HepG2 (cell line): ENCODE measurements around the gene NENF. TPM values are rescaled to one million over a fixed set of nuclear protein-coding genes. Genes with fewer than 3 reads are reported as not detected.

Experiments used
- ATAD3A ChIP-seq: sonication (generic); formaldehyde crosslinking; IDR thresholded peaks from 2 replicates; pipeline ENCODE4 v1.4.0; 2020; ENCODE audit warnings: missing genetic modification reagents
- ATF7-NPFF ChIP-seq: sonication (generic); formaldehyde crosslinking; IDR thresholded peaks from 2 replicates; pipeline ENCODE4 v1.8.1; 2023; ENCODE audit warnings: mild to moderate bottlenecking, low read depth, missing genetic modification reagents, moderate library complexity
- BCLAF1 ChIP-seq: fragments of 450-650 bp; IDR thresholded peaks from 2 replicates; pipeline ENCODE4 v1.6.1; 2017; ENCODE audit warnings: mild to moderate bottlenecking
- CAMTA2 ChIP-seq: sonication (generic); formaldehyde crosslinking; IDR thresholded peaks from 2 replicates; pipeline ENCODE4 v1.4.0; 2020; ENCODE audit warnings: mild to moderate bottlenecking, missing genetic modification reagents, borderline replicate concordance
- CENPT ChIP-seq: sonication (generic); formaldehyde crosslinking; IDR thresholded peaks from 2 replicates; pipeline ENCODE4 v1.8.0; 2022; ENCODE audit warnings: low read depth, mild to moderate bottlenecking, moderate library complexity, missing genetic modification reagents
- CREB3 ChIP-seq: sonication (generic); formaldehyde crosslinking; IDR thresholded peaks from 2 replicates; pipeline ENCODE4 v1.5.0; 2020; ENCODE audit warnings: missing genetic modification reagents
- FOSL1 ChIP-seq: sonication (generic); formaldehyde crosslinking; IDR thresholded peaks from 2 replicates; pipeline ENCODE4 v1.9.0; 2021; ENCODE audit warnings: missing genetic modification reagents, borderline replicate concordance
- FOXK1 ChIP-seq: sonication (generic); formaldehyde crosslinking; IDR thresholded peaks from 2 replicates; pipeline ENCODE4 v1.4.0; 2020; ENCODE audit warnings: low read depth, missing genetic modification reagents, borderline replicate concordance
- HINFP ChIP-seq: sonication (generic); formaldehyde crosslinking; IDR thresholded peaks from 2 replicates; pipeline ENCODE4 v1.4.0; 2020; ENCODE audit warnings: low read depth, mild to moderate bottlenecking, missing genetic modification reagents
- HNRNPLL ChIP-seq: fragments of 200-400 bp; formaldehyde crosslinking; IDR thresholded peaks from 2 replicates; pipeline ENCODE4 v1.6.1; 2017; ENCODE audit warnings: mild to moderate bottlenecking, low read depth, low read length; ENCODE audit not compliant: poor library complexity, severe bottlenecking
- JUNB ChIP-seq: sonication (generic); formaldehyde crosslinking; IDR thresholded peaks from 2 replicates; pipeline ENCODE4 v1.8.0; 2022; ENCODE audit warnings: missing genetic modification reagents, mild to moderate bottlenecking, borderline replicate concordance
- MEIS2 ChIP-seq: sonication (generic); formaldehyde crosslinking; IDR thresholded peaks from 2 replicates; pipeline ENCODE4 v1.9.0; 2021; ENCODE audit warnings: mild to moderate bottlenecking, missing genetic modification reagents
- MTA3 ChIP-seq: sonication (generic); formaldehyde crosslinking; IDR thresholded peaks from 2 replicates; pipeline ENCODE4 v1.4.0; 2020; ENCODE audit warnings: missing genetic modification reagents
- NBN ChIP-seq: fragments of 450-650 bp; conservative IDR thresholded peaks from 2 replicates; pipeline ENCODE4 v1.6.1; 2017
- NFIC ChIP-seq: IDR thresholded peaks from 2 replicates; pipeline ENCODE4 v1.6.1; 2012; ENCODE audit warnings: mild to moderate bottlenecking, low read length, inconsistent platforms
- NFYB ChIP-seq: sonication (generic); formaldehyde crosslinking; IDR thresholded peaks from 2 replicates; pipeline ENCODE4 v1.4.0; 2020; ENCODE audit warnings: missing genetic modification reagents
- NR0B2 ChIP-seq: sonication (generic); formaldehyde crosslinking; IDR thresholded peaks from 2 replicates; pipeline ENCODE4 v1.4.0; 2020; ENCODE audit warnings: mild to moderate bottlenecking, missing genetic modification reagents
- SYNCRIP ChIP-seq: fragments of 200-400 bp; formaldehyde crosslinking; IDR thresholded peaks from 2 replicates; pipeline ENCODE4 v1.6.1; 2018; ENCODE audit warnings: mild to moderate bottlenecking, low read depth, low read length; ENCODE audit not compliant: insufficient read depth
- ZBTB42 ChIP-seq: sonication (generic); formaldehyde crosslinking; IDR thresholded peaks from 2 replicates; pipeline ENCODE4 v1.5.0; 2020; ENCODE audit warnings: mild to moderate bottlenecking, missing genetic modification reagents
- ZNF547 ChIP-seq: sonication (generic); formaldehyde crosslinking; IDR thresholded peaks from 2 replicates; pipeline ENCODE4 v1.5.1; 2020; ENCODE audit warnings: mild to moderate bottlenecking, missing genetic modification reagents
- ZNF772 ChIP-seq: sonication (generic); formaldehyde crosslinking; IDR thresholded peaks from 2 replicates; pipeline ENCODE4 v1.5.0; 2020; ENCODE audit warnings: mild to moderate bottlenecking, missing genetic modification reagents
- polyA plus RNA-seq, 8 experiments: library from polyadenylated mRNA; depleted of rRNA in 3 of 8; stranded (reverse) in 7 of 8; unstranded in 1 of 8; fragments of >200 nt; fragmentation: Illumina TruSeq in 4 of 8; extraction: Trizol in 4 of 8; gene quantifications; 2 replicates each; pipeline versions ENCODE4 v1.2.1 to v1.2.3, GENCODE V29; 2011 to 2016; ENCODE audit warnings: low read depth in 4 of 8, missing spikeins in 1 of 8, mixed read lengths in 1 of 8; ENCODE audit not compliant: insufficient read depth in 1 of 8
- total RNA-seq, 5 experiments: library from RNA; depleted of rRNA; stranded (reverse); fragments of >200 nt; fragmentation: Illumina TruSeq; extraction: Trizol; gene quantifications; 2 replicates each; pipeline ENCODE4 v1.2.3, GENCODE V29; 2016; ENCODE audit warnings: low read depth in 1 of 5

The NENF gene
- total and polyA plus RNA-seq, 2 of the 13 experiments (the other 11 are each of a cell fraction or from before 2014, with no cell fraction given): 31.7 to 40.4 TPM

GRCh38 chr1:212414328-212415106 lies 18.2 kb upstream of the NENF start, which contains the start of gene PACC1 (continued):
- TF ChIP-seq CENPT (CRISPR knock-in tag) (no peak), HINFP (CRISPR knock-in tag) (0 out of 2 replicates have a peak, but pooled peaks have one; percentile 39), ZBTB42 (CRISPR knock-in tag) (no peak), CREB3 (CRISPR knock-in tag) (no peak), NR0B2 (CRISPR knock-in tag) (peak; percentile 7; the same call in 1 of the 2 replicates), NBN (no peak), SYNCRIP (no peak), ATF7-NPFF (CRISPR knock-in tag) (peak; percentile 41; the same call in 1 of the 2 replicates), ZNF772 (CRISPR knock-in tag) (no peak; the same call in 1 of the 2 replicates), NFIC (no peak), ATAD3A (no peak), FOSL1 (no peak), MTA3 (CRISPR knock-in tag) (no peak), FOXK1 (CRISPR knock-in tag) (no peak), MEIS2 (CRISPR knock-in tag) (no peak), CAMTA2 (CRISPR knock-in tag) (no peak), NFYB (CRISPR knock-in tag) (no peak; the same call in 1 of the 2 replicates), BCLAF1 (no peak), ZNF547 (no peak), JUNB (no peak), HNRNPLL (peak; percentile 59)
